KG1 (cell line): ENCODE data around the gene OSBPL3.
A peak's percentile ranks its signal among the peaks of the same experiment; 100 is the strongest.
"Not testable (repeated sequence)": the region's sequence is repeated elsewhere in the genome, so short reads cannot be mapped to it uniquely, and the experiment has no call there.

ENCODE experiments used
- DNase-seq: peaks from one replicate; lab custom pipeline; 2025; lab: John Stamatoyannopoulos, UW

The OSBPL3 gene

GRCh38 chr7:24979863-24980533, at the start of gene OSBPL3:
OSBPL3 (minus strand) TSS chr7:24980178; CDS start chr7:24892472, 87,706 bp downstream.
- peak; percentile 92 for DNase-seq

GRCh38 chr7:25029075-25029474, 49.1 kb upstream of the OSBPL3 start:
- no peak for DNase-seq

- DNase-seq = no peak
Measured at GRCh38 chr7:25028370-25029021, 48.5 kb upstream of the OSBPL3 start.

GRCh38 chr7:25026156-25026555, 46.2 kb upstream of the OSBPL3 start:
- DNase-seq = no peak

GRCh38 chr7:25025218-25025671, 45.3 kb upstream of the OSBPL3 start:
- DNase-seq = no peak

- no peak for DNase-seq
Measured at GRCh38 chr7:25024066-25024465, 44.1 kb upstream of the OSBPL3 start.

- DNase-seq = not testable (repeated sequence)
Measured at GRCh38 chr7:25017671-25018070, 37.7 kb upstream of the OSBPL3 start.

- DNase-seq = no peak
Measured at GRCh38 chr7:25014756-25015155, 34.8 kb upstream of the OSBPL3 start.

GRCh38 chr7:25012710-25013109, 32.7 kb upstream of the OSBPL3 start:
- DNase-seq = not testable (repeated sequence)

GRCh38 chr7:25012254-25012653, 32.3 kb upstream of the OSBPL3 start:
- DNase-seq = no peak

- no peak for DNase-seq
Measured at GRCh38 chr7:25009257-25009656, 29.3 kb upstream of the OSBPL3 start.

GRCh38 chr7:25007668-25008067, 27.7 kb upstream of the OSBPL3 start:
- DNase-seq = no peak

- DNase-seq = no peak
Measured at GRCh38 chr7:25006276-25006675, 26.3 kb upstream of the OSBPL3 start.

- DNase-seq = no peak
Measured at GRCh38 chr7:25005658-25006057, 25.7 kb upstream of the OSBPL3 start.

GRCh38 chr7:25002786-25003185, 22.8 kb upstream of the OSBPL3 start:
- no peak for DNase-seq

- DNase-seq = no peak
Measured at GRCh38 chr7:24995466-24995865, 15.5 kb upstream of the OSBPL3 start.

- no peak for DNase-seq
Measured at GRCh38 chr7:24992314-24992713, 12.3 kb upstream of the OSBPL3 start.

- no peak for DNase-seq
Measured at GRCh38 chr7:24991353-24991752, 11.4 kb upstream of the OSBPL3 start.

GRCh38 chr7:24987331-24987842, 7.4 kb upstream of the OSBPL3 start:
- no peak for DNase-seq

GRCh38 chr7:24982917-24983316, 2.9 kb upstream of the OSBPL3 start:
- no peak for DNase-seq

- DNase-seq = no peak
Measured at GRCh38 chr7:24981171-24981951, 1.4 kb upstream of the OSBPL3 start.

GRCh38 chr7:24980534-24981170, 674 bp upstream of the OSBPL3 start:
- DNase-seq = no peak
